SU-DHL-6 (cell line): ENCODE measurements around the gene SALL1.

ENCODE experiments used
- EZH2phosphoT487 ChIP-seq: fragments of 200-600 bp; sonication (generic), shearing (Covaris generic); conservative IDR thresholded peaks from 2 replicates; pipeline ENCODE4 v1.6.1; 2018; ENCODE audit warnings: mild to moderate bottlenecking, antibody characterized with exemption, low read length, moderate library complexity, mixed read lengths
- TF ChIP-seq, protein P1 (sequence below): fragments of 200-600 bp; sonication (generic); IDR thresholded peaks from one replicate; pipeline ENCODE4 v1.5.1; 2017; ENCODE audit warnings: antibody characterized with exemption, mild to moderate bottlenecking, low read length, moderate library complexity; ENCODE audit not compliant: insufficient read depth, poor library complexity, severe bottlenecking

- TF ChIP-seq, protein P1, sequence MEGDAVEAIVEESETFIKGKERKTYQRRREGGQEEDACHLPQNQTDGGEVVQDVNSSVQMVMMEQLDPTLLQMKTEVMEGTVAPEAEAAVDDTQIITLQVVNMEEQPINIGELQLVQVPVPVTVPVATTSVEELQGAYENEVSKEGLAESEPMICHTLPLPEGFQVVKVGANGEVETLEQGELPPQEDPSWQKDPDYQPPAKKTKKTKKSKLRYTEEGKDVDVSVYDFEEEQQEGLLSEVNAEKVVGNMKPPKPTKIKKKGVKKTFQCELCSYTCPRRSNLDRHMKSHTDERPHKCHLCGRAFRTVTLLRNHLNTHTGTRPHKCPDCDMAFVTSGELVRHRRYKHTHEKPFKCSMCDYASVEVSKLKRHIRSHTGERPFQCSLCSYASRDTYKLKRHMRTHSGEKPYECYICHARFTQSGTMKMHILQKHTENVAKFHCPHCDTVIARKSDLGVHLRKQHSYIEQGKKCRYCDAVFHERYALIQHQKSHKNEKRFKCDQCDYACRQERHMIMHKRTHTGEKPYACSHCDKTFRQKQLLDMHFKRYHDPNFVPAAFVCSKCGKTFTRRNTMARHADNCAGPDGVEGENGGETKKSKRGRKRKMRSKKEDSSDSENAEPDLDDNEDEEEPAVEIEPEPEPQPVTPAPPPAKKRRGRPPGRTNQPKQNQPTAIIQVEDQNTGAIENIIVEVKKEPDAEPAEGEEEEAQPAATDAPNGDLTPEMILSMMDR = no peak
- TF ChIP-seq EZH2phosphoT487 = no peak
These were observed 40.3 kb downstream of the SALL1 start for GRCh38 chr16:51110700-51111157.
